ENCODE data around the gene ATG13.

DNA sequence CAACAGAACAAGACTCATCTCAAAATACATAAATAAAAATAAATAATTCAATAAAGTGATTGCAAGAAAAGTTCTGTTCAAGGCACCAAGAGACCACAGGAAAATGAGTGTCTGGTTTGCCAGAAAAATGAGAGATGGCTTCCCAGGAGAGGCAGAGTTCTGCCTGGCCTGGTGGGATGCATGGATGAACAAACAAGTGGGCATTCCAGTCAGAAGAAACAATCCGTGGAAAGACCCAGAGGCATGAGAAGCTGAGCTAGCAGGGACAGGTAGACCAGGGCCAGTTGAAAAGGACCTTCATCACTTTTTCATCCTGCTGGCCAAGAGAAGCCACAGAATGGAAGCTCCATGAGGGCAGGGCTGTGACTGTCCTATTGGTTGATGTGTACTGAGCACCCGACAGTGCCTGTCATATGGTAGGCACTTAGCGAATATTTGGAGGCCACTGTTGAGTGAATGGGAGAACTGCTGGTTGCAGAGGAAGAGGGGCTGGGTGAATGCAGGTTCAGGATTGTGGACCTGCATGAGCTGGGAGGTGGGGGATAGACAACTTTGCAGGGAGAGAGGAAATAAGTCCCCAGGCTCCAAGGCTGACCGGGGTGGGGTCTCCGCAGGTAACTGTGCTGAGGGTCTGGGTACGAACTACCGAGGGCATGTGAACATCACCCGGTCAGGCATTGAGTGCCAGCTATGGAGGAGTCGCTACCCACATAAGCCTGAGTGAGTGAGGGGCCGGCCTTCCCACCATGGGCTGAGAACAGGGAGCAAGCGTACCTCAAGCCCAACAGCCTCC, 105.4 kb downstream of the ATG13 start:
- TF ChIP-seq, protein P1, sequence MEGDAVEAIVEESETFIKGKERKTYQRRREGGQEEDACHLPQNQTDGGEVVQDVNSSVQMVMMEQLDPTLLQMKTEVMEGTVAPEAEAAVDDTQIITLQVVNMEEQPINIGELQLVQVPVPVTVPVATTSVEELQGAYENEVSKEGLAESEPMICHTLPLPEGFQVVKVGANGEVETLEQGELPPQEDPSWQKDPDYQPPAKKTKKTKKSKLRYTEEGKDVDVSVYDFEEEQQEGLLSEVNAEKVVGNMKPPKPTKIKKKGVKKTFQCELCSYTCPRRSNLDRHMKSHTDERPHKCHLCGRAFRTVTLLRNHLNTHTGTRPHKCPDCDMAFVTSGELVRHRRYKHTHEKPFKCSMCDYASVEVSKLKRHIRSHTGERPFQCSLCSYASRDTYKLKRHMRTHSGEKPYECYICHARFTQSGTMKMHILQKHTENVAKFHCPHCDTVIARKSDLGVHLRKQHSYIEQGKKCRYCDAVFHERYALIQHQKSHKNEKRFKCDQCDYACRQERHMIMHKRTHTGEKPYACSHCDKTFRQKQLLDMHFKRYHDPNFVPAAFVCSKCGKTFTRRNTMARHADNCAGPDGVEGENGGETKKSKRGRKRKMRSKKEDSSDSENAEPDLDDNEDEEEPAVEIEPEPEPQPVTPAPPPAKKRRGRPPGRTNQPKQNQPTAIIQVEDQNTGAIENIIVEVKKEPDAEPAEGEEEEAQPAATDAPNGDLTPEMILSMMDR (conservative IDR thresholded peaks at IDR 0.05; ENCODE audit: low read length), result no peak
- no peak for TF ChIP-seq EZH2phosphoT487 (IDR thresholded peaks at IDR 0.05; ENCODE audit: borderline replicate concordance, low read depth, low read length)
